ENCODE data around the gene ITGAL.

Gene ITGAL

GRCh38 chr16:30434852-30435251, 37.7 kb upstream of the ITGAL start:
- Mint-ChIP-seq H3K27ac (no peak overlapping the region), H3K4me1 (no peaks in the 10 kb centered on the region), H3K36me3 (ENCODE audit: low read depth) (no peaks in the 10 kb centered on the region), H3K9me3 (no peaks in the 10 kb centered on the region), H3K4me3 (no peak overlapping the region), H3K27me3 (ENCODE audit: low read depth) (peaks cover 4% of the 10 kb centered on the region)
- no peak for TF ChIP-seq CTCF (IDR thresholded peaks at IDR 0.05; ENCODE audit: unreplicated experiment in 3 of 3)

GRCh38 chr16:30437511-30438046, 35.0 kb upstream of the ITGAL start:
- H3K9me3 Mint-ChIP-seq = no peaks in the 10 kb centered on the region
- no peaks in the 10 kb centered on the region for H3K4me1 Mint-ChIP-seq
- H3K27ac Mint-ChIP-seq = no peak overlapping the region
- peaks cover 4% of the 10 kb centered on the region for H3K27me3 Mint-ChIP-seq (ENCODE audit: low read depth)
- H3K4me3 Mint-ChIP-seq = no peak overlapping the region
- peaks cover 4% of the 10 kb centered on the region for H3K36me3 Mint-ChIP-seq (ENCODE audit: low read depth)
- TF ChIP-seq CTCF (IDR thresholded peaks at IDR 0.05; ENCODE audit: unreplicated experiment in 3 of 3) = no peak

GRCh38 chr16:30438835-30439234, 33.7 kb upstream of the ITGAL start:
- peaks cover 2% of the 10 kb centered on the region for H3K4me1 Mint-ChIP-seq
- no peak overlapping the region for H3K27ac Mint-ChIP-seq
- peaks cover 4% of the 10 kb centered on the region for H3K27me3 Mint-ChIP-seq (ENCODE audit: low read depth)
- H3K9me3 Mint-ChIP-seq = peaks cover under 1% of the 10 kb centered on the region
- H3K36me3 Mint-ChIP-seq (ENCODE audit: low read depth) = peaks cover 14% of the 10 kb centered on the region
- no peak overlapping the region for H3K4me3 Mint-ChIP-seq
- no peak for TF ChIP-seq CTCF (IDR thresholded peaks at IDR 0.05; ENCODE audit: unreplicated experiment in 3 of 3)

GRCh38 chr16:30439720-30440348, 32.7 kb upstream of the ITGAL start:
- peaks cover 2% of the 10 kb centered on the region for H3K27me3 Mint-ChIP-seq (ENCODE audit: low read depth)
- H3K36me3 Mint-ChIP-seq (ENCODE audit: low read depth) = peaks cover 22% of the 10 kb centered on the region
- H3K9me3 Mint-ChIP-seq = peaks cover 3% of the 10 kb centered on the region
- H3K4me1 Mint-ChIP-seq = peaks cover 8% of the 10 kb centered on the region
- no peak overlapping the region for H3K4me3 Mint-ChIP-seq
- H3K27ac Mint-ChIP-seq = no peak overlapping the region
- TF ChIP-seq CTCF (IDR thresholded peaks at IDR 0.05; ENCODE audit: unreplicated experiment in 3 of 3) = no peak

GRCh38 chr16:30443631-30444030, 28.9 kb upstream of the ITGAL start:
- H3K9me3 Mint-ChIP-seq = peaks cover 5% of the 10 kb centered on the region
- TF ChIP-seq CTCF (IDR thresholded peaks at IDR 0.05; ENCODE audit: unreplicated experiment in 3 of 3) = no peak
- H3K36me3 Mint-ChIP-seq (ENCODE audit: low read depth) = peaks cover 30% of the 10 kb centered on the region
- H3K27ac Mint-ChIP-seq = peak overlapping the region in 2 of 3 experiments; percentile 27 to 40
- H3K27me3 Mint-ChIP-seq (ENCODE audit: low read depth) = peaks cover 7% of the 10 kb centered on the region
- H3K4me3 Mint-ChIP-seq = peak overlapping the region; percentile 87 to 94 (median 88)
- peaks cover 17% of the 10 kb centered on the region for H3K4me1 Mint-ChIP-seq

Measured in nephron (organoid).